Activated T-helper 17 cell treated with anti-CD3 and anti-CD28 coated beads, Interleukin-2, amount 50 U/mL, for 72 hours (primary cell): ENCODE results near the gene ARL15. TPM values are rescaled to one million over a fixed set of nuclear protein-coding genes. Genes with fewer than 3 reads are reported as not detected.

ENCODE experiments used
- ATAC-seq: fragments of 150-1000 bp; cut with Tn5 transposase; replicated peaks from 2 replicates; pipeline ENCODE4 v1.10.0; 2021; ENCODE audit warnings: mild to moderate bottlenecking, moderate library complexity
- H3K27ac Mint-ChIP-seq: one replicate; pipeline ENCODE4 v1.8.0; 2022; ENCODE audit warnings: mixed read lengths
- H3K27me3 Mint-ChIP-seq: one replicate; pipeline ENCODE4 v1.8.0; 2022; ENCODE audit warnings: mixed read lengths
- H3K36me3 Mint-ChIP-seq: one replicate; pipeline ENCODE4 v1.8.0; 2022; ENCODE audit warnings: low read depth, mild to moderate bottlenecking, mixed read lengths
- H3K4me1 Mint-ChIP-seq: one replicate; pipeline ENCODE4 v1.8.0; 2022; ENCODE audit warnings: mixed read lengths
- H3K4me3 Mint-ChIP-seq: one replicate; pipeline ENCODE4 v1.8.0; 2022; ENCODE audit warnings: mild to moderate bottlenecking, mixed read lengths
- H3K9me3 Mint-ChIP-seq: one replicate; pipeline ENCODE4 v1.8.0; 2022; ENCODE audit warnings: mixed read lengths
- total RNA-seq, 2 donors: library from RNA; stranded (reverse); gene quantifications; one replicate each; pipeline ENCODE4 v1.2.3, GENCODE V29; 2022

The ARL15 gene
- total RNA-seq, 2 donors from 2014 or later = 6.8 to 8.3 TPM

- H3K27ac Mint-ChIP-seq = no peak overlapping the region
- H3K4me3 Mint-ChIP-seq = no peak overlapping the region
- H3K27me3 Mint-ChIP-seq = no peaks in the 10 kb centered on the region
- no peak for ATAC-seq
- H3K4me1 Mint-ChIP-seq = peaks cover 13% of the 10 kb centered on the region
- peaks cover 6% of the 10 kb centered on the region for H3K36me3 Mint-ChIP-seq
- no peaks in the 10 kb centered on the region for H3K9me3 Mint-ChIP-seq
These were observed 4.6 kb downstream of the ARL15 start for GRCh38 chr5:54305737-54306136.

GRCh38 chr5:54304040-54304439 lies 6.3 kb downstream of the ARL15 start:
- peaks cover 7% of the 10 kb centered on the region for H3K4me1 Mint-ChIP-seq
- ATAC-seq = no peak

GRCh38 chr5:54302267-54302687 lies 8.1 kb downstream of the ARL15 start:
- no peak overlapping the region for H3K4me3 Mint-ChIP-seq
- no peaks in the 10 kb centered on the region for H3K9me3 Mint-ChIP-seq
- H3K27me3 Mint-ChIP-seq = no peaks in the 10 kb centered on the region
- no peak for ATAC-seq
- no peak overlapping the region for H3K27ac Mint-ChIP-seq
- peaks cover 10% of the 10 kb centered on the region for H3K4me1 Mint-ChIP-seq
- no peaks in the 10 kb centered on the region for H3K36me3 Mint-ChIP-seq

More at GRCh38 chr5:54304040-54304439, 6.3 kb downstream of the ARL15 start:
- no peak overlapping the region for H3K4me3 Mint-ChIP-seq
- H3K27ac Mint-ChIP-seq = no peak overlapping the region
- H3K27me3 Mint-ChIP-seq = no peaks in the 10 kb centered on the region
- H3K36me3 Mint-ChIP-seq = no peaks in the 10 kb centered on the region
- H3K9me3 Mint-ChIP-seq = no peaks in the 10 kb centered on the region

- peaks cover 9% of the 10 kb centered on the region for H3K4me1 Mint-ChIP-seq
- no peaks in the 10 kb centered on the region for H3K36me3 Mint-ChIP-seq
- no peak for ATAC-seq
- H3K9me3 Mint-ChIP-seq = no peaks in the 10 kb centered on the region
- H3K27ac Mint-ChIP-seq = no peak overlapping the region
- H3K4me3 Mint-ChIP-seq = no peak overlapping the region
- no peaks in the 10 kb centered on the region for H3K27me3 Mint-ChIP-seq
These were observed 8.5 kb downstream of the ARL15 start for GRCh38 chr5:54301849-54302248.

- H3K4me3 Mint-ChIP-seq = no peak overlapping the region
These were observed 9.2 kb downstream of the ARL15 start for GRCh38 chr5:54301220-54301619.

GRCh38 chr5:54298947-54299346 lies 11.4 kb downstream of the ARL15 start:
- Mint-ChIP-seq H3K9me3 (no peaks in the 10 kb centered on the region), H3K4me3 (no peak overlapping the region), H3K36me3 (no peaks in the 10 kb centered on the region), H3K27ac (no peak overlapping the region), H3K27me3 (no peaks in the 10 kb centered on the region), H3K4me1 (peaks cover 18% of the 10 kb centered on the region)
- ATAC-seq = no peak

More at GRCh38 chr5:54301220-54301619, 9.2 kb downstream of the ARL15 start:
- no peak for ATAC-seq
- no peaks in the 10 kb centered on the region for H3K27me3 Mint-ChIP-seq
- no peak overlapping the region for H3K27ac Mint-ChIP-seq
- peaks cover 9% of the 10 kb centered on the region for H3K4me1 Mint-ChIP-seq
- no peaks in the 10 kb centered on the region for H3K9me3 Mint-ChIP-seq
- H3K36me3 Mint-ChIP-seq = no peaks in the 10 kb centered on the region

- H3K27me3 Mint-ChIP-seq = no peaks in the 10 kb centered on the region
- no peaks in the 10 kb centered on the region for H3K36me3 Mint-ChIP-seq
- no peak overlapping the region for H3K4me3 Mint-ChIP-seq
- ATAC-seq = no peak
- peaks cover 19% of the 10 kb centered on the region for H3K4me1 Mint-ChIP-seq
- H3K27ac Mint-ChIP-seq = no peak overlapping the region
- no peaks in the 10 kb centered on the region for H3K9me3 Mint-ChIP-seq
These were observed 14.0 kb downstream of the ARL15 start for GRCh38 chr5:54296386-54296785.

GRCh38 chr5:54295651-54296276 lies 14.6 kb downstream of the ARL15 start:
- Mint-ChIP-seq H3K4me3 (no peak overlapping the region), H3K4me1 (peaks cover 19% of the 10 kb centered on the region), H3K27me3 (no peaks in the 10 kb centered on the region), H3K36me3 (no peaks in the 10 kb centered on the region), H3K27ac (no peak overlapping the region), H3K9me3 (no peaks in the 10 kb centered on the region)
- no peak for ATAC-seq

GRCh38 chr5:54294097-54294667 lies 16.2 kb downstream of the ARL15 start:
- Mint-ChIP-seq H3K27ac (no peak overlapping the region), H3K4me1 (peaks cover 19% of the 10 kb centered on the region), H3K4me3 (no peak overlapping the region), H3K9me3 (no peaks in the 10 kb centered on the region), H3K27me3 (no peaks in the 10 kb centered on the region), H3K36me3 (no peaks in the 10 kb centered on the region)
- no peak for ATAC-seq

GRCh38 chr5:54292866-54293265 lies 17.5 kb downstream of the ARL15 start:
- H3K4me3 Mint-ChIP-seq = no peak overlapping the region
- H3K4me1 Mint-ChIP-seq = peaks cover 10% of the 10 kb centered on the region
- H3K27me3 Mint-ChIP-seq = no peaks in the 10 kb centered on the region

GRCh38 chr5:54291498-54291897 lies 18.9 kb downstream of the ARL15 start:
- H3K9me3 Mint-ChIP-seq = peaks cover 4% of the 10 kb centered on the region
- peaks cover 10% of the 10 kb centered on the region for H3K4me1 Mint-ChIP-seq
- no peak overlapping the region for H3K27ac Mint-ChIP-seq
- ATAC-seq = no peak
- H3K27me3 Mint-ChIP-seq = no peaks in the 10 kb centered on the region
- no peak overlapping the region for H3K4me3 Mint-ChIP-seq
- no peaks in the 10 kb centered on the region for H3K36me3 Mint-ChIP-seq

More at GRCh38 chr5:54292866-54293265, 17.5 kb downstream of the ARL15 start:
- H3K27ac Mint-ChIP-seq = no peak overlapping the region
- no peak for ATAC-seq
- H3K36me3 Mint-ChIP-seq = no peaks in the 10 kb centered on the region
- peaks cover 2% of the 10 kb centered on the region for H3K9me3 Mint-ChIP-seq

- no peak overlapping the region for H3K27ac Mint-ChIP-seq
- H3K36me3 Mint-ChIP-seq = no peaks in the 10 kb centered on the region
- no peak for ATAC-seq
- H3K4me1 Mint-ChIP-seq = peaks cover 5% of the 10 kb centered on the region
- H3K9me3 Mint-ChIP-seq = peaks cover 4% of the 10 kb centered on the region
- H3K27me3 Mint-ChIP-seq = no peaks in the 10 kb centered on the region
- H3K4me3 Mint-ChIP-seq = no peak overlapping the region
These were observed 20.6 kb downstream of the ARL15 start for GRCh38 chr5:54289769-54290168.

- Mint-ChIP-seq H3K4me3 (no peak overlapping the region), H3K9me3 (peaks cover 4% of the 10 kb centered on the region), H3K36me3 (no peaks in the 10 kb centered on the region), H3K27ac (no peak overlapping the region), H3K4me1 (no peaks in the 10 kb centered on the region), H3K27me3 (no peaks in the 10 kb centered on the region)
- ATAC-seq = no peak
These were observed 21.7 kb downstream of the ARL15 start for GRCh38 chr5:54288568-54289217.

GRCh38 chr5:54285686-54286085 lies 24.7 kb downstream of the ARL15 start:
- no peaks in the 10 kb centered on the region for H3K4me1 Mint-ChIP-seq
- H3K9me3 Mint-ChIP-seq = peaks cover 4% of the 10 kb centered on the region
- H3K4me3 Mint-ChIP-seq = no peak overlapping the region
- no peak overlapping the region for H3K27ac Mint-ChIP-seq
- no peak for ATAC-seq
- H3K27me3 Mint-ChIP-seq = no peaks in the 10 kb centered on the region
- no peaks in the 10 kb centered on the region for H3K36me3 Mint-ChIP-seq

GRCh38 chr5:54284586-54284985 lies 25.8 kb downstream of the ARL15 start:
- H3K36me3 Mint-ChIP-seq = peaks cover 7% of the 10 kb centered on the region
- H3K27me3 Mint-ChIP-seq = no peaks in the 10 kb centered on the region
- ATAC-seq = no peak
- H3K9me3 Mint-ChIP-seq = peaks cover 4% of the 10 kb centered on the region
- H3K27ac Mint-ChIP-seq = no peak overlapping the region
- H3K4me1 Mint-ChIP-seq = no peaks in the 10 kb centered on the region
- H3K4me3 Mint-ChIP-seq = no peak overlapping the region
